GM12878 (cell line): ENCODE data around the gene DISP3.

Experiments
- RCOR1 ChIP-seq: conservative IDR thresholded peaks from 2 replicates; pipeline ENCODE4 v1.6.1; 2012; ENCODE audit warnings: low read depth, low read length, improper control_type of control experiment
- RFX5 ChIP-seq: IDR thresholded peaks from 2 replicates; pipeline ENCODE4 v1.6.1; 2011; ENCODE audit warnings: low read depth, low read length, improper control_type of control experiment
- YY1 ChIP-seq: IDR thresholded peaks from 2 replicates; pipeline ENCODE4 v1.6.1; 2011; ENCODE audit warnings: low read depth, mild to moderate bottlenecking, low read length
- TF ChIP-seq, protein P1 (sequence below): IDR thresholded peaks from 2 replicates; pipeline ENCODE4 v1.6.1; 2012; ENCODE audit warnings: mild to moderate bottlenecking, low read depth, low read length
- TF ChIP-seq, protein P2 (sequence below), 3 experiments: IDR thresholded peaks in 2 of 3; conservative IDR thresholded peaks in 1 of 3; 2 replicates each; pipeline ENCODE4 v1.5.1; 2011; ENCODE audit warnings: low read depth in 3 of 3, low read length in 3 of 3, mild to moderate bottlenecking in 3 of 3, control low read depth in 2 of 3, moderate library complexity in 2 of 3, inconsistent platforms in 1 of 3, mixed read lengths in 1 of 3; ENCODE audit not compliant: control insufficient read depth in 2 of 3, insufficient read depth in 1 of 3; ENCODE audit errors: extremely low read depth in 1 of 3

DNA sequence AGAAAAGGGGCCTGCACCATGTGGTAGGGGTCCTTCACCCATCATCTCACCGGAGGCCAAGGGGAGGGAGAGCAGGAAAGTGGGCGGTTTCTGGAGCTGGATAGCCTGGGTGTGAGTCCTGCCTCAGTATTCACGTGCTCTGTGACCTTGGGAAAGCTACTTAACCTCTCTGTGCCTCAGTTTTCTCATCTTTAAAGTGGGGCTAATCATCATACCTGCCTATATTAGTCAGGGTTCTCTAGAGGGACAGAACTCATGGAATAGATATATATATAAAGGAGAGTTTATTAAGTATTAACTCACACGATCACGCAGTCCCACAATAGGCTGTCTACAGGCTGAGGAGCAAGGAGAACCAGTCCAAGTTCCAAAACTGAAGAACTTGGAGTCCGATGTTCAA, 96.6 kb downstream of the DISP3 start:
- no peak for TF ChIP-seq YY1
- TF ChIP-seq, protein P1, sequence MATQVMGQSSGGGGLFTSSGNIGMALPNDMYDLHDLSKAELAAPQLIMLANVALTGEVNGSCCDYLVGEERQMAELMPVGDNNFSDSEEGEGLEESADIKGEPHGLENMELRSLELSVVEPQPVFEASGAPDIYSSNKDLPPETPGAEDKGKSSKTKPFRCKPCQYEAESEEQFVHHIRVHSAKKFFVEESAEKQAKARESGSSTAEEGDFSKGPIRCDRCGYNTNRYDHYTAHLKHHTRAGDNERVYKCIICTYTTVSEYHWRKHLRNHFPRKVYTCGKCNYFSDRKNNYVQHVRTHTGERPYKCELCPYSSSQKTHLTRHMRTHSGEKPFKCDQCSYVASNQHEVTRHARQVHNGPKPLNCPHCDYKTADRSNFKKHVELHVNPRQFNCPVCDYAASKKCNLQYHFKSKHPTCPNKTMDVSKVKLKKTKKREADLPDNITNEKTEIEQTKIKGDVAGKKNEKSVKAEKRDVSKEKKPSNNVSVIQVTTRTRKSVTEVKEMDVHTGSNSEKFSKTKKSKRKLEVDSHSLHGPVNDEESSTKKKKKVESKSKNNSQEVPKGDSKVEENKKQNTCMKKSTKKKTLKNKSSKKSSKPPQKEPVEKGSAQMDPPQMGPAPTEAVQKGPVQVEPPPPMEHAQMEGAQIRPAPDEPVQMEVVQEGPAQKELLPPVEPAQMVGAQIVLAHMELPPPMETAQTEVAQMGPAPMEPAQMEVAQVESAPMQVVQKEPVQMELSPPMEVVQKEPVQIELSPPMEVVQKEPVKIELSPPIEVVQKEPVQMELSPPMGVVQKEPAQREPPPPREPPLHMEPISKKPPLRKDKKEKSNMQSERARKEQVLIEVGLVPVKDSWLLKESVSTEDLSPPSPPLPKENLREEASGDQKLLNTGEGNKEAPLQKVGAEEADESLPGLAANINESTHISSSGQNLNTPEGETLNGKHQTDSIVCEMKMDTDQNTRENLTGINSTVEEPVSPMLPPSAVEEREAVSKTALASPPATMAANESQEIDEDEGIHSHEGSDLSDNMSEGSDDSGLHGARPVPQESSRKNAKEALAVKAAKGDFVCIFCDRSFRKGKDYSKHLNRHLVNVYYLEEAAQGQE = no peak
- TF ChIP-seq RCOR1 = no peak
- TF ChIP-seq, protein P2, sequence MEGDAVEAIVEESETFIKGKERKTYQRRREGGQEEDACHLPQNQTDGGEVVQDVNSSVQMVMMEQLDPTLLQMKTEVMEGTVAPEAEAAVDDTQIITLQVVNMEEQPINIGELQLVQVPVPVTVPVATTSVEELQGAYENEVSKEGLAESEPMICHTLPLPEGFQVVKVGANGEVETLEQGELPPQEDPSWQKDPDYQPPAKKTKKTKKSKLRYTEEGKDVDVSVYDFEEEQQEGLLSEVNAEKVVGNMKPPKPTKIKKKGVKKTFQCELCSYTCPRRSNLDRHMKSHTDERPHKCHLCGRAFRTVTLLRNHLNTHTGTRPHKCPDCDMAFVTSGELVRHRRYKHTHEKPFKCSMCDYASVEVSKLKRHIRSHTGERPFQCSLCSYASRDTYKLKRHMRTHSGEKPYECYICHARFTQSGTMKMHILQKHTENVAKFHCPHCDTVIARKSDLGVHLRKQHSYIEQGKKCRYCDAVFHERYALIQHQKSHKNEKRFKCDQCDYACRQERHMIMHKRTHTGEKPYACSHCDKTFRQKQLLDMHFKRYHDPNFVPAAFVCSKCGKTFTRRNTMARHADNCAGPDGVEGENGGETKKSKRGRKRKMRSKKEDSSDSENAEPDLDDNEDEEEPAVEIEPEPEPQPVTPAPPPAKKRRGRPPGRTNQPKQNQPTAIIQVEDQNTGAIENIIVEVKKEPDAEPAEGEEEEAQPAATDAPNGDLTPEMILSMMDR (IDR thresholded peaks at IDR 0.05 in 2 of 3, conservative IDR thresholded peaks at IDR 0.05 in 1 of 3; ENCODE audit: control insufficient read depth in 2 of 3, extremely low read depth in 1 of 3, insufficient read depth in 1 of 3, low read depth in 3 of 3, low read length in 3 of 3) = no peak
- no peak for TF ChIP-seq RFX5
